Suprapubic skin (tissue), 4 donors: ENCODE data around the gene FADS6. TPM values are rescaled to one million over a fixed set of nuclear protein-coding genes. Genes with fewer than 3 reads are reported as not detected.
A peak's percentile ranks its signal among the peaks of the same experiment; 100 is the strongest.

Experiments
- DNase-seq, 2 donors: peaks; one replicate each; pipeline ENCODE4 v3.0.0-alpha.2; 2019; ENCODE audit warnings: low spot score in 2 of 2
- H3K27ac ChIP-seq: fragments of 200-600 bp; sonication (generic); one replicate; pipeline ENCODE4 v1.5.1; 2019
- H3K27me3 ChIP-seq: fragments of 200-600 bp; sonication (generic); one replicate; pipeline ENCODE4 v1.5.1; 2019
- H3K36me3 ChIP-seq: fragments of 200-600 bp; sonication (generic); one replicate; pipeline ENCODE4 v1.5.1; 2019
- H3K4me1 ChIP-seq: fragments of 200-600 bp; sonication (generic); one replicate; pipeline ENCODE4 v1.5.1; 2019
- H3K4me3 ChIP-seq: fragments of 200-600 bp; sonication (generic); one replicate; pipeline ENCODE4 v1.5.1; 2019; ENCODE audit warnings: mild to moderate bottlenecking
- H3K9me3 ChIP-seq: fragments of 200-600 bp; sonication (generic); one replicate; pipeline ENCODE4 v1.5.1; 2019
- CTCF ChIP-seq, 2 donors: fragments of 200-600 bp in 1 of 2; fragments of 450-650 bp in 1 of 2; sonication (generic) in 1 of 2; IDR thresholded peaks; one replicate each; pipeline ENCODE4 v1.5.1; 2016 to 2019; ENCODE audit warnings: antibody characterized with exemption in 2 of 2, mild to moderate bottlenecking in 1 of 2, moderate library complexity in 1 of 2
- EP300 ChIP-seq: sonication (generic); formaldehyde crosslinking; IDR thresholded peaks from one replicate; pipeline ENCODE4 v1.6.1; 2017; ENCODE audit warnings: antibody characterized with exemption
- POLR2A ChIP-seq, 2 donors: fragments of 450-650 bp; IDR thresholded peaks; one replicate each; pipeline ENCODE4 v1.6.1; 2017; ENCODE audit warnings: antibody characterized with exemption in 2 of 2, mild to moderate bottlenecking in 2 of 2, moderate library complexity in 2 of 2
- POLR2AphosphoS5 ChIP-seq, 3 donors: sonication (generic); formaldehyde crosslinking; IDR thresholded peaks; one replicate each; pipeline ENCODE4 v1.6.1; 2017; ENCODE audit warnings: antibody characterized with exemption in 3 of 3
- WGBS: methylation state at CpG from one replicate; pipeline ENCODE4 v1.1.5; 2018; 5-methylcytosine and 5-hydroxymethylcytosine counted together
- total RNA-seq, 4 donors: library from RNA; depleted of rRNA; stranded (reverse); fragments of >200 nt; gene quantifications; one replicate each; pipeline ENCODE4 v1.1.0, GENCODE V29; 2016

Gene FADS6
- total RNA-seq, 4 donors from 2014 or later, result 4.9 to 11.6 (median 8.1) TPM

GRCh38 chr17:74937064-74938051 lies 43.9 kb upstream of the FADS6 start:
- no peak overlapping the region for H3K27ac ChIP-seq
- H3K4me1 ChIP-seq, result peaks cover 11% of the 10 kb centered on the region
- peaks cover 71% of the 10 kb centered on the region for H3K27me3 ChIP-seq
- DNase-seq, result no peak
- no peaks in the 10 kb centered on the region for H3K9me3 ChIP-seq
- TF ChIP-seq POLR2A (IDR thresholded peaks at IDR 0.05) (no peak), CTCF (IDR thresholded peaks at IDR 0.05) (no peak), POLR2AphosphoS5 (IDR thresholded peaks at IDR 0.05) (no peak), EP300 (no peak)
- WGBS, result 43% methylated on average over 9 of the region's 11 CpGs
- no peak overlapping the region for H3K4me3 ChIP-seq
- no peaks in the 10 kb centered on the region for H3K36me3 ChIP-seq

- no peak overlapping the region for H3K27ac ChIP-seq
- H3K4me1 ChIP-seq, result peaks cover 11% of the 10 kb centered on the region
- DNase-seq, result no peak
- no peaks in the 10 kb centered on the region for H3K9me3 ChIP-seq
- H3K27me3 ChIP-seq, result peaks cover 68% of the 10 kb centered on the region
- TF ChIP-seq CTCF (IDR thresholded peaks at IDR 0.05) (no peak), POLR2AphosphoS5 (IDR thresholded peaks at IDR 0.05) (no peak), POLR2A (IDR thresholded peaks at IDR 0.05) (no peak), EP300 (no peak)
- no peaks in the 10 kb centered on the region for H3K36me3 ChIP-seq
- 7% methylated on average over 6 of the region's 12 CpGs for WGBS
- peak overlapping the region; percentile 17 for H3K4me3 ChIP-seq
These were observed 43.0 kb upstream of the FADS6 start for GRCh38 chr17:74936470-74936799.

GRCh38 chr17:74935585-74936469 lies 42.4 kb upstream of the FADS6 start, which contains the start of gene OTOP3:
Gene OTOP3, plus strand, starts transcription at chr17:74935898. Its CDS starts 24 bp downstream, at chr17:74935922.
- peaks cover 11% of the 10 kb centered on the region for H3K4me1 ChIP-seq
- peak within 1 kb of the TSS; percentile 17 for H3K4me3 ChIP-seq
- TF ChIP-seq CTCF (IDR thresholded peaks at IDR 0.05) (no peak), POLR2A (IDR thresholded peaks at IDR 0.05) (no peak), POLR2AphosphoS5 (IDR thresholded peaks at IDR 0.05) (no peak), EP300 (no peak)
- 5% methylated on average over 17 of the region's 78 CpGs for WGBS
- DNase-seq, result no peak
- no peak within 1 kb of the TSS for H3K27ac ChIP-seq
- H3K36me3 ChIP-seq, result no peaks in the 10 kb centered on the region
- peaks cover 65% of the 10 kb centered on the region for H3K27me3 ChIP-seq
- no peaks in the 10 kb centered on the region for H3K9me3 ChIP-seq

GRCh38 chr17:74935048-74935447 lies 41.6 kb upstream of the FADS6 start:
- H3K36me3 ChIP-seq, result no peaks in the 10 kb centered on the region
- peaks cover 11% of the 10 kb centered on the region for H3K4me1 ChIP-seq
- WGBS, result 81% methylated on average over 2 of the region's 3 CpGs
- H3K4me3 ChIP-seq, result no peak overlapping the region
- DNase-seq, result no peak
- H3K27ac ChIP-seq, result no peak overlapping the region
- TF ChIP-seq EP300, result no peak
- TF ChIP-seq POLR2A (IDR thresholded peaks at IDR 0.05), result no peak
- TF ChIP-seq POLR2AphosphoS5 (IDR thresholded peaks at IDR 0.05), result no peak
- no peak for TF ChIP-seq CTCF (IDR thresholded peaks at IDR 0.05)
- no peaks in the 10 kb centered on the region for H3K9me3 ChIP-seq
- peaks cover 69% of the 10 kb centered on the region for H3K27me3 ChIP-seq
